Endothelial cell (in vitro differentiated cells): ENCODE measurements around the gene ZNF318. TPM values are rescaled to one million over a fixed set of nuclear protein-coding genes. Genes with fewer than 3 reads are reported as not detected.

Experiments
- DNase-seq: peaks from one replicate; pipeline ENCODE4 v3.0.0; 2021; ENCODE audit warnings: low spot score
- H3K27ac Mint-ChIP-seq: one replicate; pipeline ENCODE4 v1.8.0; 2021; ENCODE audit warnings: mixed read lengths, inconsistent platforms; ENCODE audit not compliant: unreplicated experiment
- H3K27me3 Mint-ChIP-seq: one replicate; pipeline ENCODE4 v1.8.0; 2021; ENCODE audit warnings: mild to moderate bottlenecking, moderate library complexity, mixed read lengths, inconsistent platforms; ENCODE audit not compliant: unreplicated experiment
- H3K36me3 Mint-ChIP-seq: one replicate; pipeline ENCODE4 v1.8.0; 2021; ENCODE audit warnings: mild to moderate bottlenecking, low read depth, mixed read lengths, inconsistent platforms; ENCODE audit not compliant: unreplicated experiment
- H3K4me1 Mint-ChIP-seq: one replicate; pipeline ENCODE4 v1.8.0; 2021; ENCODE audit warnings: mild to moderate bottlenecking, mixed read lengths, inconsistent platforms; ENCODE audit not compliant: unreplicated experiment
- H3K4me3 Mint-ChIP-seq: one replicate; pipeline ENCODE4 v1.8.0; 2021; ENCODE audit warnings: mild to moderate bottlenecking, mixed read lengths, inconsistent platforms; ENCODE audit not compliant: unreplicated experiment
- H3K9me3 Mint-ChIP-seq: one replicate; pipeline ENCODE4 v1.8.0; 2021; ENCODE audit warnings: mixed read lengths, inconsistent platforms; ENCODE audit not compliant: unreplicated experiment
- total RNA-seq: library from RNA; stranded (reverse); fragmentation: NEBNext Ultra II Directional; extraction: Animal tissue kit (Norgen Biotek cat#: 25700); gene quantifications from one replicate; pipeline ENCODE4 v1.2.1, GENCODE V29; 2021; ENCODE audit not compliant: unreplicated experiment
- TF ChIP-seq, protein P1 (sequence below): fragments of 200-600 bp; sonication (generic); IDR thresholded peaks from one replicate; pipeline ENCODE4 v1.5.0; 2021; ENCODE audit warnings: antibody characterized with exemption; ENCODE audit not compliant: unreplicated experiment

ZNF318 gene
- total RNA-seq, 1 donor from 2014 or later: 26.7 TPM

DNA sequence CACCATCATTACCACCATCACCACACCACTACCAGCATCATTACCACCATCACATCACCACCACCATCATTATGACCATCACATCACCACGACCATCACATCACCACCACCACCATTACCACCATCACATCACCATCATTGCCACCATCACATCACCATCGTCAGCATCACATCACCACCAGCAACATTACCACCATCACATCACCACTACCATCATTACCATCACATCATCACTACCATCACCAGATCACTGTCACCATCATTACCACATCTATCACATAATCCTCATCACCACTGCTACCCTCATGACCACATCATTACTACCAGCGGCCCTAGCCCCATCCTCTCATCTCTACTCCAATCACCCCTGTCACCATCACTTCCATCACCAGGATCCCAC is 74.9 kb downstream of the ZNF318 start:
- TF ChIP-seq, protein P1, sequence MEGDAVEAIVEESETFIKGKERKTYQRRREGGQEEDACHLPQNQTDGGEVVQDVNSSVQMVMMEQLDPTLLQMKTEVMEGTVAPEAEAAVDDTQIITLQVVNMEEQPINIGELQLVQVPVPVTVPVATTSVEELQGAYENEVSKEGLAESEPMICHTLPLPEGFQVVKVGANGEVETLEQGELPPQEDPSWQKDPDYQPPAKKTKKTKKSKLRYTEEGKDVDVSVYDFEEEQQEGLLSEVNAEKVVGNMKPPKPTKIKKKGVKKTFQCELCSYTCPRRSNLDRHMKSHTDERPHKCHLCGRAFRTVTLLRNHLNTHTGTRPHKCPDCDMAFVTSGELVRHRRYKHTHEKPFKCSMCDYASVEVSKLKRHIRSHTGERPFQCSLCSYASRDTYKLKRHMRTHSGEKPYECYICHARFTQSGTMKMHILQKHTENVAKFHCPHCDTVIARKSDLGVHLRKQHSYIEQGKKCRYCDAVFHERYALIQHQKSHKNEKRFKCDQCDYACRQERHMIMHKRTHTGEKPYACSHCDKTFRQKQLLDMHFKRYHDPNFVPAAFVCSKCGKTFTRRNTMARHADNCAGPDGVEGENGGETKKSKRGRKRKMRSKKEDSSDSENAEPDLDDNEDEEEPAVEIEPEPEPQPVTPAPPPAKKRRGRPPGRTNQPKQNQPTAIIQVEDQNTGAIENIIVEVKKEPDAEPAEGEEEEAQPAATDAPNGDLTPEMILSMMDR: no peak
- Mint-ChIP-seq H3K36me3 (no peaks in the 10 kb centered on the region), H3K4me1 (no peaks in the 10 kb centered on the region), H3K27ac (no peak overlapping the region), H3K9me3 (no peaks in the 10 kb centered on the region), H3K27me3 (peaks cover 9% of the 10 kb centered on the region), H3K4me3 (no peak overlapping the region)
- no peak for DNase-seq

- Mint-ChIP-seq H3K4me3 (no peak overlapping the region), H3K4me1 (no peaks in the 10 kb centered on the region), H3K27ac (no peak overlapping the region), H3K9me3 (no peaks in the 10 kb centered on the region), H3K36me3 (no peaks in the 10 kb centered on the region), H3K27me3 (peaks cover 5% of the 10 kb centered on the region)
- TF ChIP-seq, protein P1: no peak
- no peak for DNase-seq
Observed at GRCh38 chr6:43293698-43294097, 75.7 kb downstream of the ZNF318 start.

- H3K27me3 Mint-ChIP-seq: peaks cover 5% of the 10 kb centered on the region
- TF ChIP-seq, protein P1: no peak
- H3K4me3 Mint-ChIP-seq: no peak overlapping the region
- no peaks in the 10 kb centered on the region for H3K36me3 Mint-ChIP-seq
- no peak overlapping the region for H3K27ac Mint-ChIP-seq
- H3K4me1 Mint-ChIP-seq: peaks cover under 1% of the 10 kb centered on the region
- DNase-seq: no peak
- H3K9me3 Mint-ChIP-seq: no peaks in the 10 kb centered on the region
Observed at GRCh38 chr6:43292763-43293318, 76.6 kb downstream of the ZNF318 start.

GRCh38 chr6:43292341-43292740 is 77.1 kb downstream of the ZNF318 start:
- Mint-ChIP-seq H3K9me3 (no peaks in the 10 kb centered on the region), H3K27me3 (peaks cover 5% of the 10 kb centered on the region), H3K4me3 (no peak overlapping the region), H3K36me3 (no peaks in the 10 kb centered on the region), H3K4me1 (peaks cover 4% of the 10 kb centered on the region), H3K27ac (no peak overlapping the region)
- TF ChIP-seq, protein P1: no peak
- DNase-seq: no peak

DNA sequence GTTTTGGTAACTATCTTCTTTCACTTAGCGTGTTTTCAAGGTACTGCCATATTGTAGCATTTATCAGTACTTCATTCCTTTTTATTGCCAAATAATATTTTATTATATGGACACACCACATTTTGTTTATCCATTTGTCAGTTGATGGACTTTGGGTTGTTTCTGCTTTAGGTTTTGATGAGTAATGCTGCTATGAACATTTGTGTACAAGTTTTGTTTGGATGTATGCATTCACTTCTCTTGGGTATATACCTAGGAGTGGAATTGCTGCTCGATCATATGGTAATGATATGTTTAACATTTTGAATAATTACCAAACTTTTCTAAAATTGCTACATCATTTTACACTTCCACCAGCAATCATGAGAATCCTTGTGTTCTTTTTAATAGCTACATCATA is 77.7 kb downstream of the ZNF318 start:
- Mint-ChIP-seq H3K27me3 (peaks cover 3% of the 10 kb centered on the region), H3K36me3 (no peaks in the 10 kb centered on the region), H3K9me3 (no peaks in the 10 kb centered on the region), H3K27ac (no peak overlapping the region), H3K4me3 (no peak overlapping the region), H3K4me1 (peaks cover 4% of the 10 kb centered on the region)
- TF ChIP-seq, protein P1: no peak
- no peak for DNase-seq
